ENCODE data around the gene IGFL2. TPM values are rescaled to one million over a fixed set of nuclear protein-coding genes. Genes with fewer than 3 reads are reported as not detected.
"Not testable (repeated sequence)": the region's sequence is repeated elsewhere in the genome, so short reads cannot be mapped to it uniquely, and the experiment has no call there.

IGFL2 gene
- not detected for total RNA-seq
- long read RNA-seq: 0 reads

GRCh38 chr19:46147791-46148288 is at the start of gene IGFL2:
Gene IGFL2 (plus strand): TSS chr19:46148238. CDS start chr19:46148279, 41 bp downstream.
- ATAC-seq: no peak
- intact Hi-C loops (cut with micrococcal nuclease): no loop called here

DNA sequence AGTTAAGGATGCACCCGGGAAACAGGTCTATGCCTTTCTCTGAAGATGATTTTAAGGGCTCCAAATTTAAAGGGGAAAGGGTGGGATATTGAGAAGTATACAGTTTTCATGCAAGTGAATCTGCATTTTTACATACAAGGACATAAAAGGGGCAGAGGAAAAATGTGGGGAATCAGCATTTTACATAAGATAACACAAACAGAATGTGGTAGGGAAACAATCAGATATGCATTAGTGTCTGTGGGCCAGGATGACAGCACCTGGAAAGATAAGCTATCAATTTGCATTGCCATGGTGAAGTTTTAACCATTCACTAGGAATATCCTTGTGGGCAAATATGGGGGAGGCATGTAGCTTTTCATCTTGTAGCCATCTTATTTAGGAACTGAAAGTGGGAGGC is 47.7 kb upstream of the IGFL2 start:
- intact Hi-C loops (cut with micrococcal nuclease): no loop called here
- DNase-seq (no peak), ATAC-seq (no peak)

More at GRCh38 chr19:46147791-46148288, at the start of gene IGFL2:
- DNase-seq: no peak

DNA sequence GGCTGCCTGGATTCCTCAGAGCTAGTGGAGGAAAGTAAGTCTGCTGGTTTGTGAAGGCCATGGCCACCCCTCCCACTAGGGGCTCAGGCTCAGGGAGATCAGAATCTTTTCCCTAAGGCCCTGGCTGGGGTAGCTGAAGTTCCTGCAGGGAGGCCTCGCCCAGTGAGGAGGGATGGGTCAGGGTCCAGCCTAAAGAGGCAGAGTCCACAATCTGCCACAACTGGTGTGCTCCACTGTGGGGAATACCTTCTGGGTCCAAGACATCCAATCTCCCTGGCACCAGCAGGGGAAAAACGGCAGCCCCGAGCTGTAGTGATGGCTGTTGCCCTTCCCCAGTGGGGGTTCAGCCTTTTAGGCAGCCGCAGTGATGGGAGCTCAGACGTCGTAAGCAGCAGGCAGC is 46.7 kb upstream of the IGFL2 start:
- intact Hi-C loops (cut with micrococcal nuclease): no loop called here
- no peak for DNase-seq

DNA sequence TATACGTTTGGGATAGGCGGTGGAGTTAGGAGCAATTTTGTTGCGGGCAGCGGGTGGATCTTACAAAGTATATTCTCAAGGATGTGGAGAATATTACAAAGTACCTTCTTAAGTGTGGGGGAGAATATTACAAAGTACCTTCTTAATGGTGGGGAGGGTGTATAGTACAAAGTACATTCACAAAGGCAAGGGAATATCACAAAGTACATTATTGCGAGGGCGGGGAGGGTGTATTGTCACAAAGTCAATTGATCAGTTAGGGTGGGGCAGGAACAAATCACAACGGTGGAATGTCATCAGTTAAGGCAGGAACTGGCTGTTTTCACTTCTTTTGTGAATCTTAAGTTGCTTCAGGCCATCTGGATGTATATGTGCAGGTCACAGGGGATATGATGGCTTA is 45.7 kb upstream of the IGFL2 start:
- intact Hi-C loops (cut with micrococcal nuclease); DNase-seq; ATAC-seq: not testable (repeated sequence)

More for the DNA sequence above, 46.7 kb upstream of the IGFL2 start:
- ATAC-seq: no peak

- no peak for ATAC-seq
These were observed 40.7 kb upstream of the IGFL2 start for GRCh38 chr19:46107371-46107770.

DNA sequence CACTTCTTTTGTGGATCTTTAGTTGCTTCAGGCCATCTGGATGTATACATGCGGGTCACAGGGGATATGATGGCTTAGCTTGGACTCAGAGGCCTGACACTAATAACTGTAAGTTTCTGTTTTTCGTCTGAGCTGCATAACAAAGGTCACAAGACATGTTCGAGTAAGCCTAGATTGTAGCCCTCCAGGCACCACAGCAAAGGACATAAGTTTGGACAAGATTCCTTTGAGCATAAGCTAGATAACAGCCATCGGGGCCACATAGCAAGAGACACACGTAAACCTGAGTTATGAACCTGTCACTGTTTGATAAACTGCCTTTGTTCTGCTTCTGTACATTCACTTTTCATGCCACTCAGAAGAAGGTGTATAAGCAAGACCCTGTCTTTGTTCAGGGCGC is 38.2 kb upstream of the IGFL2 start:
- no peak for ATAC-seq
- intact Hi-C loops (cut with micrococcal nuclease): no loop called here

More at GRCh38 chr19:46107371-46107770, 40.7 kb upstream of the IGFL2 start:
- intact Hi-C loops (cut with micrococcal nuclease): no loop called here
- DNase-seq: no peak

DNA sequence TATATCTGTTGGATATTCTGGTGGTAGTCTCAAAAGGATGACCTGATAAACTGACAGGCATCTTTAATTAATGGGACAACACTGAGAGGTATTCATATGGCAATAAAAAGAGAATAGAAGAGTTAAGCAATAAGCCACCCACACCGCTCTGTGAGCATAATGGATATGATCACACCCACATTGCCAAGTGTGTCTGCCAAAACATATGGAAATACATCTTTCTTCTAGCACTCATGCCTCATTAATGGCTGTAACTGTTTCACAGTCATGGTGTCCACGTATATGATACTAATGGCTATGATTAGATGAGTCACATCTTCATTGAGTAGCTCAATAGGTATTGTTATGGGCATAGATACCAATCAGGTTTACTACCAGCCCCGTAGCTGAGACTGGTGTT is 36.7 kb upstream of the IGFL2 start:
- no peak for ATAC-seq
- no peak for DNase-seq
- intact Hi-C loops (cut with micrococcal nuclease): no loop called here

More for the DNA sequence above, 38.2 kb upstream of the IGFL2 start:
- DNase-seq: no peak

DNA sequence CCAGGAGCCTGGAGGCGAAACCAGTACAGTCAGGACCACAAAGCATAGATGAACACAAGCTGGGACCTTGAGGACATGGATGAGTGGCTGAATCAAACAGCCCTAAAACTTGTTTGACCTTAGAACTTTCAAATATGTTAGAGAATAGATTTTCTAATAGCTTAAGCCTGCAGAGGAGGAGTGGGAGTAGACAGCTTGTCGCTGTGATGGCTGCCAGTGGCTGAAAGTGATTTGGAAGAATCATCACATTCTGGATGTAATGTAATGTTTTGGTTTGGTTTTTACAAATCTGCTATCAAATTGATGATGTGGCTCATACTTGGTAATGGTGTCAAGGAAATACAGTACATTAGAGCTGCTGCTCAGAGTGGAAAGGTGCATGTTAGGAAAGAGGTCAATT is 35.5 kb upstream of the IGFL2 start:
- intact Hi-C loops (cut with micrococcal nuclease): no loop called here
- no peak for ATAC-seq

GRCh38 chr19:46113726-46114125 is 34.3 kb upstream of the IGFL2 start:
- DNase-seq (no peak), ATAC-seq (no peak)
- intact Hi-C loops (cut with micrococcal nuclease): no loop called here

More for the DNA sequence above, 35.5 kb upstream of the IGFL2 start:
- no peak for DNase-seq

- ATAC-seq: no peak
- DNase-seq: no peak
- intact Hi-C loops (cut with micrococcal nuclease): no loop called here
These were observed 32.5 kb upstream of the IGFL2 start for GRCh38 chr19:46115396-46116106.

DNA sequence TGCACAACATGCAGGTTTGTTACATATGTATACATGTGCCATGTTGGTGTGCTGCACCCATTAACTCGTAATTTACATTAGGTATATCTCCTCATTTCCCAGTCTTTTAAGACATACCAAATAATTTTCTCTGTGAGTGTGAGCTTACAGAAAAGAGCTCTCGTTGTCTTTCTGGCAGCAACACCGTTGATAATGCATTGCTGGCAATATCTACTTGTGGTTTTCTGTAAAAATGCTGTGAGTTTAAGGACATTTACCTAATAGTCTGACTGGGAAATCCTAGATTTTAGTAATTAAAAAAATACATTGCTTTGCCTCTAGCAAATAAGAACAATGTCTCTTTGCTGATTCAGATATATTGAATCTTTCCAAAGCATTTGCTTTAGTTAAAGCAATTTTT is 31.9 kb upstream of the IGFL2 start:
- intact Hi-C loops (cut with micrococcal nuclease): no loop called here
- ATAC-seq: no peak
- no peak for DNase-seq

DNA sequence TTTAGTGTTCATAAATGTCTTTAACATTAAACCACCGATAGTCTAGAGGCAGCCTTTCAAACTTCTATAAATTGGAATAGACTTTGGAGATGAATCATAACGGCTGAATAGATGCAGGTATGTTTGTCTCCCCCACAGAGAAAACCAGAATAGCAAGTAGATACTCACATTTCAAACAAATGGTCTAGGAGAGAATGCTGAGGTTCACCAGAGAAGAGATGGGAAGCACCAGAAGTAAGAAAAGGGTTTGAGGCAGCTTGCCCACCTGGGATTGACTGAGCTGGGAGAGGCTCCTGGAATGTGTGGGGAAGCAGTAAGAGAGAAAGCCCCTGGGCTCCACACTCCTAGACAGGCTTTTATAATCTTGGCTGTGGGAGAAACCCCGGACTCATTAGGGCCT is 29.9 kb upstream of the IGFL2 start:
- intact Hi-C loops (cut with micrococcal nuclease): no loop called here
- ATAC-seq (no peak), DNase-seq (no peak)

DNA sequence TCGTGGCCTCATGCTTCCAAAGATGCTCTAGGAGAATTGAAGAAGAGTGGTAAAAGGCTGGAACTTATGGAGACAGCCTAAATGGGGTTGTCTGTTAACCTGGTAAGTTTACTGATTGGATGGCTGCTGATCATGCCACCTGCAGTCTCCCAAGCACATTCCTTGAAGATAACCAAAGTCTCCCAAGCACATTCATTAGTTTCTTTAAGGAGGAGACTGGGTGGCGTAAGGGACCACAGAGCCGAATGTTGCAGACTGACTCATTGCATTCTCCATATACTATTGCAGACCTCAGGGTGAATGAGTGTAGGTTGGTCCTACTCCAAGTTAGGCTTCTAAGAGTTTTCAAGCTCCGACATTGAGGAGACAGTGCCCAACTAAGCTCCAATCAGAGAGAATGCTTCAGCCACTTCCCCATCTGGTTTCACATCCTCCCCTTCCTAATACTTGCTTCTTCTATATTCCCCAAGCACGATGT is 23.4 kb upstream of the IGFL2 start, which contains the start of gene IGFL3:
IGFL3 (minus strand) TSS at position 51 of the 478 bp plus-strand sequence; CDS start at position 12, 39 bp downstream.
- DNase-seq (no peak), ATAC-seq (peak; percentile 25)
- intact Hi-C loops (cut with micrococcal nuclease): no loop called here

- ATAC-seq: peak; percentile 23
These were observed 22.6 kb upstream of the IGFL2 start for GRCh38 chr19:46125447-46125846.

GRCh38 chr19:46126086-46126580 is 21.9 kb upstream of the IGFL2 start:
- intact Hi-C loops (cut with micrococcal nuclease): no loop called here
- DNase-seq: no peak
- no peak for ATAC-seq

More at GRCh38 chr19:46125447-46125846, 22.6 kb upstream of the IGFL2 start:
- DNase-seq: no peak
- intact Hi-C loops (cut with micrococcal nuclease): no loop called here

- DNase-seq (no peak), ATAC-seq (no peak)
- intact Hi-C loops (cut with micrococcal nuclease): no loop called here
These were observed 16.4 kb upstream of the IGFL2 start for GRCh38 chr19:46131485-46132143.

GRCh38 chr19:46132508-46133100 is 15.4 kb upstream of the IGFL2 start:
- DNase-seq (no peak), ATAC-seq (no peak)
- intact Hi-C loops (cut with micrococcal nuclease): no loop called here

DNA sequence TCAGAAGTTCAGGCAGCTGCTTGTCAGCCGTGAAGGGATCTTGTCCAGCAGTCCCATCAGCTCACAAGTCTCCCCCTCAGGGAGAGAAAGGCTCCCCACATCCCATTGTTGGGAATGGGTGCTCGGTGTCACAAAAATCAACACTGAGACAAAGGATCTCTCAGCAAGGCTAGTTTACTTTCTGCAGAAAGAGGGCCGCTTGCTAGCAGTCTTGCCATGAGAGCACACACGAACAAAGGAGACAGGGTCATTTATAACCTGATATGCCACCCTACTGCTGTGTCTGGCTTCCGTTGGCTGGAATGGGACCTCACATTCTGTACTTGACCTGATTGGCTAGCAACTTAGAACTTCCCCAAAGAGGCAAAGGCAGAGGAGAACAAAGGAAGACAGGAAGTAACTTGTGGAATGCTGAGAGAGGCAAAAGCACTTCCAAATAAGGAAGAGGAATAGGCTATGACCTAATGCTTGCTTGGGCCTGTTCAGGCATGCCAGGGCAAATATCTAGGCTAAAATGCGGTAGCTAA is 14.9 kb upstream of the IGFL2 start:
- ATAC-seq: no peak
- intact Hi-C loops (cut with micrococcal nuclease): no loop called here
- DNase-seq: no peak

GRCh38 chr19:46133777-46134241 is 14.2 kb upstream of the IGFL2 start:
- intact Hi-C loops (cut with micrococcal nuclease): no loop called here
- no peak for ATAC-seq
- no peak for DNase-seq

Measured in left ventricle myocardium superior (tissue), 1 donor.